AG04450 (cell line): ENCODE measurements around the gene VWA5B1. TPM values are rescaled to one million over a fixed set of nuclear protein-coding genes. Genes with fewer than 3 reads are reported as not detected.
"Not testable (repeated sequence)": the region's sequence is repeated elsewhere in the genome, so short reads cannot be mapped to it uniquely, and the experiment has no call there.

Source experiments
- CTCF ChIA-PET: fragments of 300-600, 350-600 bp; formaldehyde crosslinking; extraction: SDS; loops from one replicate; lab custom pipeline; 2022; ENCODE audit warnings: antibody characterized with exemption, inconsistent platforms; lab: Charles Lee
- POLR2A ChIA-PET: fragments of 350-600 bp; formaldehyde crosslinking; extraction: SDS; loops from one replicate; lab custom pipeline; 2021; ENCODE audit warnings: antibody characterized with exemption, inconsistent platforms; lab: Yijun Ruan, JAX
- DNase-seq: peaks from one replicate; pipeline ENCODE4 v3.0.0-alpha.2; 2011; ENCODE audit warnings: low read depth, low spot score
- H3K27ac ChIP-seq: one replicate; pipeline ENCODE4 v1.5.1; 2012; ENCODE audit warnings: low read depth, low read length, control low read depth
- H3K27me3 ChIP-seq: one replicate; pipeline ENCODE4 v1.6.0; 2012; ENCODE audit warnings: low read length; ENCODE audit not compliant: control insufficient read depth, insufficient read depth
- H3K4me3 ChIP-seq: 2 replicates; pipeline ENCODE4 v1.5.1; 2011; ENCODE audit warnings: mild to moderate bottlenecking, low read depth, low read length, control low read depth
- H3K9me3 ChIP-seq: 2 replicates; pipeline ENCODE4 v1.5.1; 2012; ENCODE audit warnings: low read length; ENCODE audit not compliant: control insufficient read depth, insufficient read depth
- polyA plus RNA-seq: library from polyadenylated mRNA; depleted of rRNA; stranded (reverse); fragments of >200 nt; gene quantifications from 2 replicates; pipeline ENCODE4 v1.2.3, GENCODE V29; 2011
- TF ChIP-seq, protein P1 (sequence below): IDR thresholded peaks from 2 replicates; pipeline ENCODE4 v1.5.1; 2011; ENCODE audit warnings: low read depth, low read length, control low read depth, inconsistent platforms

Gene VWA5B1
- polyA plus RNA-seq, 1 experiment: not detected

DNA sequence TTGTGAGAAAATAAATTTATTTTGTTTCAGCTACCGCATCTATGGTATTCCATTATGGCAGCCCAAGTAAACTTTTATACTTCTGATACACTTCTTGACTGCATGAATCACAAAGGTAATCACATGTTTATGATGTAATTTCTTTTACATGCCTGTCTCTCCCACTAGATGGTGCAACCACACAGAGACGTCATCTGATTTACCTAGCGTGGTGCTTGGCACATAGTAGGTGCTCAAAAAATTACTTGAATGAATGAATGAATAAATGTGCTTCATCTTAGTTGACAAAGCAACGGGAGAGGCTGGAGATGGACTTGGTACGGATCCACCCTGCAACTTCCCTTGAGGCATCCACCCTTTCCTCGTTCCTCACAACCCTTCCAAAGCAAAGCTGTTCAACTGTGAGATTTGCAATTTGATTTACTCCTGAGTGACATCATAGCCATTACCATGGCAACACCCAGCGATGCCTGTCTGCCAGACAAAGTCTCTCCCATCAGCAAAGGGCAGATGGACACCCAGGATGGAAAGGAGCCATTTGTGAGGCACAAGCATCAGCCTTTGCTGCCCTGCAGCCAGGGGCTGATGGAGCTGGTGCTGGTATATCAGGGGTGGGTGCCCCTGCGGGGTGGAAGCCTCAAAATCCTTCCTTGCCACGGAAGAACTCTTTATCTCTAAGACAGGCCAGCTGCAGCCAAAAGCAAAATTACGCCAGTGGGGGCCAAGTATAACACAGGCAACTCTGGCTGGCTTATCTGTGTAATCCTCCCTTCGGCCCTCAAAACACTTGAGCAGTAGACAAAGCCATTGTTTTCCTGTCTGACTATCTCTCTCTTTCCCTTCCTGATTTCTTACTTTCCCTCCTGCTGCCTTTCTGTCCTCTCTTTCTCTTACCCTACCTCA is 18.9 kb upstream of the VWA5B1 start:
- CTCF ChIA-PET: interaction anchor here (0.6 to 1.6 kb wide), 2 partner anchors 58 to 59 kb away, joined by 3 to 6 read pairs; no protein-coding TSS in a partner anchor
- POLR2A ChIA-PET: no interaction called here
- Histone ChIP-seq H3K27me3 (peaks cover 4% of the 10 kb centered on the region), H3K4me3 (no peak overlapping the region), H3K9me3 (no peaks in the 10 kb centered on the region), H3K27ac (no peak overlapping the region)
- DNase-seq: no peak
- TF ChIP-seq, protein P1, sequence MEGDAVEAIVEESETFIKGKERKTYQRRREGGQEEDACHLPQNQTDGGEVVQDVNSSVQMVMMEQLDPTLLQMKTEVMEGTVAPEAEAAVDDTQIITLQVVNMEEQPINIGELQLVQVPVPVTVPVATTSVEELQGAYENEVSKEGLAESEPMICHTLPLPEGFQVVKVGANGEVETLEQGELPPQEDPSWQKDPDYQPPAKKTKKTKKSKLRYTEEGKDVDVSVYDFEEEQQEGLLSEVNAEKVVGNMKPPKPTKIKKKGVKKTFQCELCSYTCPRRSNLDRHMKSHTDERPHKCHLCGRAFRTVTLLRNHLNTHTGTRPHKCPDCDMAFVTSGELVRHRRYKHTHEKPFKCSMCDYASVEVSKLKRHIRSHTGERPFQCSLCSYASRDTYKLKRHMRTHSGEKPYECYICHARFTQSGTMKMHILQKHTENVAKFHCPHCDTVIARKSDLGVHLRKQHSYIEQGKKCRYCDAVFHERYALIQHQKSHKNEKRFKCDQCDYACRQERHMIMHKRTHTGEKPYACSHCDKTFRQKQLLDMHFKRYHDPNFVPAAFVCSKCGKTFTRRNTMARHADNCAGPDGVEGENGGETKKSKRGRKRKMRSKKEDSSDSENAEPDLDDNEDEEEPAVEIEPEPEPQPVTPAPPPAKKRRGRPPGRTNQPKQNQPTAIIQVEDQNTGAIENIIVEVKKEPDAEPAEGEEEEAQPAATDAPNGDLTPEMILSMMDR: no peak

DNA sequence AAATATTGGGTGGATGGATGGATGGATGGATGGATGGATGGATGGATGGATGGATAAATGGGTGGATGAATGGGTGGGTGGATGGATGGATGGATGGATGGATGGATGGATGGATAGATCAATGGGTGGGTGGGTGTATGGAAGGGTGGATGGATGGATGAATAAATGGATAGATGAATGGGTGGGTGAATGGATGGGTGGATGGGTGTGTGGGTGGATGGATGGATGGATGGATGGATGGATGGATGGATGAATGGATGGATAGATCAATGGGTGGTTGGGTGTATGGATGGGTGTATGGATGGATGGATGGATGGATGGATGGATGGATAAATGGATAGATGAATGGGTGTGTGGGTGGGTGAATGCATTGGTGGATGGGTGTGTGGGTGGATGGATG is 17.0 kb upstream of the VWA5B1 start:
- DNase-seq, POLR2A ChIA-PET, H3K9me3 ChIP-seq, H3K27me3 ChIP-seq, H3K4me3 ChIP-seq, CTCF ChIA-PET, H3K27ac ChIP-seq: not testable (repeated sequence)

DNA sequence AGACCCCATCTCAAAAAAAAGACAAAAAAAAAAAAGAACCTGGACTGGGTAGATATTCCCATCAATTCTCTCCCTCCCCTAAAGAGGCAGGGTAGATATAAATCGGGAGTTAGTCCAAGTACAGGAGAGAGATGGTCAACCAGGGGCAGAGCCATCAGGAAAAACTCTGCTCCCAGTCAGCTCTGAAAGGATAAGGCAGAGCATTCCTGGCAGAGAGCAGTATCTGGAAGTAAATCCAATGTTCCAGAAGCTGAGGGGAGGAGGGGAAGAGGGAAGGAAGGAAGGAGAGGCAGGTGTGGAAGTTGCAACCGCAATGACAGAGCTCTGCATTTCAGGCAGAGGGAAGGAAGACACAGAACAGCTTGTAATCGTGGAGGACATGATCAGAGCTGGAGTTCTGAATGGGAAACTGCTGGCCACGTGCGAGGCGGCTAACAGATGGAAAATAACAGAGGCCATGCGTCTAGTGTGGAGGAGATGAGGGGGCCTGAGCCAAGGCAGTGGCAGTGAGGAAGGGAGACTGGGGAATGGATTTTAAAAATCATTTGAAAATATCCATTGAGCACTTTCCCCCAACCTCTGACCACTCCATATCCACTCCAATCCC is 15.3 kb upstream of the VWA5B1 start:
- CTCF ChIA-PET: no interaction called here
- Histone ChIP-seq H3K9me3 (peaks cover 3% of the 10 kb centered on the region), H3K27ac (no peak overlapping the region), H3K27me3 (peaks cover 4% of the 10 kb centered on the region), H3K4me3 (no peak overlapping the region)
- POLR2A ChIA-PET: no interaction called here
- TF ChIP-seq, protein P1: no peak
- DNase-seq: no peak

DNA sequence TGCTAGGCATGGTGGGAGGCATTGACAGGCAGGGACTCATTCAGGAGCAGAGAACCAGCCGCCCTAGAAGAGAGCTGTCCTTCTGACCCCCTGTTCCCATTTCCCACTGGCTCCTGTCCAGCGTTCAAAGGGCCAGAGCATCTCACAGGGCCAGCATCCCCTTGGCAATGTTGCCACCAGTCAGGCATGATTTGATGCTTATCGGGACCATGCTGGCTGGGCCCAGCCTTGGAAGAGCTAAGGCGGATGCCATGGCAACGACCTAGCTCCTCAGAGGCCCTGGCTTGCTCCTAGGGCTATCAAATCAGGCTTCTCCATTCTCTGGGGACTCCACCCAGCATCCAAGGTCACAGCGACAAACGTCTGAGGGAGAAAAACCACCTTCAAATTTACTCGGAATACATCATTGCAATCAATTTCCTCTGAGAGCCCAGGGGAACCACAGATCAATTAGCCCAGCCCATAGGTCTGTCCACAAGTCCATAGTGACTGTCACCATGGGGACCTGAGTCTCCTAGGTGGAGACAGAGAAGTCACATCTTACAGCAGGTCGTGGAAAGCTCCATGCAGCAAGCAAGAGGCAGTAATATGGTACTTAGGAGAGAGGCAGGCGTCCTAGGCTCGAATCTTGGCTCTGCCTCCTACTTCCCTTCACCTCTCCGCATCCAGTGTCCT is 14.1 kb upstream of the VWA5B1 start:
- TF ChIP-seq, protein P1: no peak
- DNase-seq: no peak
- POLR2A ChIA-PET: no interaction called here
- peaks cover 3% of the 10 kb centered on the region for H3K9me3 ChIP-seq
- peaks cover 2% of the 10 kb centered on the region for H3K27me3 ChIP-seq
- CTCF ChIA-PET: no interaction called here
- H3K4me3 ChIP-seq: no peak overlapping the region
- no peak overlapping the region for H3K27ac ChIP-seq

DNA sequence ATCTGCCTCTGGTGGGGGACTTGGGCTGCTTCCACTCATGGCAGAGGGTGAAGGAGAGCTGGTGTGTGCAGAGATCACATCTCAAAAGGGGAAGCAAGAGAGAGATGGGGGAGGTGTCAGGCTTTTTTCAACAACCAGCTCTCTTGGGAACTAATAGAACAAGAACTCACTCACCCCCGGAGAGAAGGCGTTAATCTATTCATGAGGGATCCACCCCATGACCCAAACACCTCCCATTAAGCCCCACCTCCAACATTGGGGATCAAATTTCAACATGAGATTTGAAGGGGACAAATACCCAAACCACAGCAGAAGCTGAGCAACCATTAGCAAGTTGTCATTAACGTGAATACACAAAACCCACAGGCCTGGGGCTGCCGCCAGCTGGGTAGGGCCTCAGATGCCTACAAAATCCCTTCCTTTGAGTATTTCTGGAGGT is 12.0 kb upstream of the VWA5B1 start:
- no peak for DNase-seq
- Histone ChIP-seq H3K4me3 (no peak overlapping the region), H3K9me3 (peaks cover 3% of the 10 kb centered on the region), H3K27ac (no peak overlapping the region), H3K27me3 (peaks cover under 1% of the 10 kb centered on the region)
- ChIA-PET CTCF (no interaction called here), POLR2A (no interaction called here)
- TF ChIP-seq, protein P1: no peak
